Activated T-helper 1 cell treated with anti-CD3 and anti-CD28 coated beads, Interleukin-12 subunit alpha, Interleukin-12 subunit beta, Interleukin-2, Interleukin-4 antibody, amounts not matched to agents 30 ng/mL and 10 ng/mL and 1 ng/mL, durations not matched to agents 14 hours and 24 hours and 36 hours (primary cell): ENCODE data around the gene FAM168A. TPM values are rescaled to one million over a fixed set of nuclear protein-coding genes. Genes with fewer than 3 reads are reported as not detected.
"Not testable (repeated sequence)": the region's sequence is repeated elsewhere in the genome, so short reads cannot be mapped to it uniquely, and the experiment has no call there.

Source experiments
- DNase-seq: peaks from one replicate; pipeline ENCODE4 v3.0.0; 2021; ENCODE audit warnings: low spot score
- H3K27ac Mint-ChIP-seq: one replicate; pipeline ENCODE4 v1.8.0; 2021; ENCODE audit warnings: mild to moderate bottlenecking, mixed read lengths
- H3K27me3 Mint-ChIP-seq: one replicate; pipeline ENCODE4 v1.8.0; 2022; ENCODE audit warnings: mild to moderate bottlenecking, moderate library complexity, mixed read lengths; ENCODE audit not compliant: insufficient read depth
- H3K36me3 Mint-ChIP-seq: one replicate; pipeline ENCODE4 v1.8.0; 2021; ENCODE audit warnings: low read depth, mixed read lengths
- H3K4me1 Mint-ChIP-seq: one replicate; pipeline ENCODE4 v1.8.0; 2021; ENCODE audit warnings: low read depth, mixed read lengths
- H3K4me3 Mint-ChIP-seq: one replicate; pipeline ENCODE4 v1.8.0; 2021; ENCODE audit warnings: mild to moderate bottlenecking, moderate library complexity, mixed read lengths
- H3K9me3 Mint-ChIP-seq: one replicate; pipeline ENCODE4 v1.8.0; 2021; ENCODE audit warnings: mixed read lengths
- intact Hi-C: fragments of 100-400 bp; cut with micrococcal nuclease; formaldehyde crosslinking; loops from one replicate; pipeline ENCODE4 v1.15.1; 2024
- total RNA-seq: library from RNA; stranded (reverse); gene quantifications from 2 replicates; pipeline ENCODE4 v1.2.3, GENCODE V29; 2022

Gene FAM168A
- total RNA-seq, 1 donor from 2014 or later, result 19.4 TPM

DNA sequence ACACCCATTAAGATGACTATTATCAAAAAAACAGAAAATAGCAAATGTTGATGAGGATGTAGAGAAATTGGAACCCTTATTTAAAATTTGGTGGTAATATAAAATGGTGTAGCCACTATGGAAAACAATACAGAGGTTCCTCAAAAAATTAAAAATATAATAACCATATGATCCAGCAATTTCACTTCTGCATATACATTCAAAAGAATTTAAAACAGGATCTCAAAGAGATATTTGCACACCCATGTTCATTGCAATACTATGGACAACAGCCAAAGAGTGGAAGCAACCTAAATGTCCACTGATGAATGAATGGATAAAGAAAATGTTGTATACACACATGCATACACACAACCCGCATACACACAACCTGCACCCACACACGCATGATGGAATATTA lies 102.2 kb downstream of the FAM168A start:
- Mint-ChIP-seq H3K36me3 (no peaks in the 10 kb centered on the region), H3K27ac (no peak overlapping the region), H3K4me1 (no peaks in the 10 kb centered on the region), H3K27me3 (no peaks in the 10 kb centered on the region), H3K9me3 (peaks cover 6% of the 10 kb centered on the region), H3K4me3 (no peak overlapping the region)
- intact Hi-C loops, result no loop called here
- no peak for DNase-seq

DNA sequence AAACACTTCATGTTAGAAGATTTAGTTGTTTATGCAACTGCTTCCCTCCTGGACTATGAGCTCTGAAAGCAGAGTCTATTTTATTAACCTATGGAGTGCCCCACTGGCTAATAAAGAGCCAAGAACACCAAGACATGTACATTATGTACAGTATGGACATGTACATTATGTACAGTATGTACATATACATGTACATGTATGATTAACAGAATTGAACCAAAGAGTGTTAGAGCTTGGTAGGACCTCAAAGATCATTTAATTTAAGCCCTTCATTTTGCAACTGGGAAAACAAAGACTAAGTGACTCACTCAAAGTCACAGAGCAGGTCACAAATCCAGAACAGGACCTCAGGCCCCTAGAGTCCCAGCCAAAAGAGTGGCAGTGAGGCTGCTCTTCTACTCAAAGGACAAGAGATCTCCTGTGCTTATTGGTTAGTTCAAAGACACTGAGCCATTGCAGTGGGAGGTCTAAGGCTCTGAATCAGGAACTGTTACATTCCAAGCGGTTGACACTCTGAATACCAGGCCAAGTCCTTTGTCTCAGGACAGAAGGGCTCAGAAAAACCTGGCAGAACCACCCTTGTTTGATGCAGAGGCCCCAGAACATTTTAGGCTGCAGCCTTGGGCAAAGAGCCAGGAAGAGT lies 103.8 kb downstream of the FAM168A start:
- Mint-ChIP-seq H3K27ac (no peak overlapping the region), H3K4me3 (no peak overlapping the region), H3K36me3 (no peaks in the 10 kb centered on the region), H3K9me3 (peaks cover 6% of the 10 kb centered on the region), H3K27me3 (no peaks in the 10 kb centered on the region), H3K4me1 (no peaks in the 10 kb centered on the region)
- intact Hi-C loops, result no loop called here
- DNase-seq, result no peak

- Mint-ChIP-seq H3K27ac (no peak overlapping the region), H3K4me1 (no peaks in the 10 kb centered on the region), H3K9me3 (peaks cover 7% of the 10 kb centered on the region), H3K36me3 (peaks cover 4% of the 10 kb centered on the region), H3K4me3 (no peak overlapping the region), H3K27me3 (peaks cover 8% of the 10 kb centered on the region)
- intact Hi-C loops, result no loop called here
- no peak for DNase-seq
Measured at GRCh38 chr11:73481626-73482025, 116.3 kb downstream of the FAM168A start.

- Mint-ChIP-seq H3K27me3 (peaks cover 8% of the 10 kb centered on the region), H3K4me3 (no peak overlapping the region), H3K9me3 (peaks cover 8% of the 10 kb centered on the region), H3K4me1 (no peaks in the 10 kb centered on the region), H3K27ac (no peak overlapping the region), H3K36me3 (peaks cover 4% of the 10 kb centered on the region)
- no peak for DNase-seq
- intact Hi-C loops, result no loop called here
Measured at GRCh38 chr11:73480677-73481076, 117.2 kb downstream of the FAM168A start.

GRCh38 chr11:73478737-73479347 lies 119.1 kb downstream of the FAM168A start:
- H3K27me3 Mint-ChIP-seq, result peaks cover 8% of the 10 kb centered on the region
- H3K9me3 Mint-ChIP-seq, result peaks cover 8% of the 10 kb centered on the region
- H3K4me3 Mint-ChIP-seq, result no peak overlapping the region
- H3K36me3 Mint-ChIP-seq, result peaks cover 4% of the 10 kb centered on the region
- no peak for DNase-seq
- no peak overlapping the region for H3K27ac Mint-ChIP-seq
- intact Hi-C loops, result loop anchor here (5.0 kb wide), 1 partner anchor 183 kb away; no protein-coding TSS in a partner anchor
- no peaks in the 10 kb centered on the region for H3K4me1 Mint-ChIP-seq

GRCh38 chr11:73477518-73477917 lies 120.4 kb downstream of the FAM168A start:
- intact Hi-C loops, result loop anchor here (5.0 kb wide), 1 partner anchor 185 kb away; no protein-coding TSS in a partner anchor
- no peak for DNase-seq
- Mint-ChIP-seq H3K4me3 (no peak overlapping the region), H3K4me1 (no peaks in the 10 kb centered on the region), H3K9me3 (peaks cover 8% of the 10 kb centered on the region), H3K27me3 (peaks cover 8% of the 10 kb centered on the region), H3K27ac (no peak overlapping the region), H3K36me3 (peaks cover 4% of the 10 kb centered on the region)

- Mint-ChIP-seq H3K9me3 (peaks cover 8% of the 10 kb centered on the region), H3K4me3 (no peak overlapping the region), H3K27me3 (peaks cover 8% of the 10 kb centered on the region), H3K27ac (no peak overlapping the region), H3K4me1 (no peaks in the 10 kb centered on the region), H3K36me3 (peaks cover 4% of the 10 kb centered on the region)
- intact Hi-C loops, result loop anchor here (5.0 kb wide), 1 partner anchor 187 kb away; no protein-coding TSS in a partner anchor
- no peak for DNase-seq
Measured at GRCh38 chr11:73475549-73476095, 122.3 kb downstream of the FAM168A start.

GRCh38 chr11:73473252-73473651 lies 124.7 kb downstream of the FAM168A start:
- no peak for DNase-seq
- no peaks in the 10 kb centered on the region for H3K4me1 Mint-ChIP-seq
- no peak overlapping the region for H3K4me3 Mint-ChIP-seq
- intact Hi-C loops, result no loop called here
- peaks cover 8% of the 10 kb centered on the region for H3K9me3 Mint-ChIP-seq
- peaks cover 4% of the 10 kb centered on the region for H3K36me3 Mint-ChIP-seq
- H3K27ac Mint-ChIP-seq, result no peak overlapping the region
- H3K27me3 Mint-ChIP-seq, result peaks cover 2% of the 10 kb centered on the region

- H3K4me1 Mint-ChIP-seq, H3K9me3 Mint-ChIP-seq, intact Hi-C loops, H3K36me3 Mint-ChIP-seq, H3K27me3 Mint-ChIP-seq, H3K4me3 Mint-ChIP-seq, H3K27ac Mint-ChIP-seq, DNase-seq: not testable (repeated sequence)
Measured at GRCh38 chr11:73470036-73470612, 127.8 kb downstream of the FAM168A start.

DNA sequence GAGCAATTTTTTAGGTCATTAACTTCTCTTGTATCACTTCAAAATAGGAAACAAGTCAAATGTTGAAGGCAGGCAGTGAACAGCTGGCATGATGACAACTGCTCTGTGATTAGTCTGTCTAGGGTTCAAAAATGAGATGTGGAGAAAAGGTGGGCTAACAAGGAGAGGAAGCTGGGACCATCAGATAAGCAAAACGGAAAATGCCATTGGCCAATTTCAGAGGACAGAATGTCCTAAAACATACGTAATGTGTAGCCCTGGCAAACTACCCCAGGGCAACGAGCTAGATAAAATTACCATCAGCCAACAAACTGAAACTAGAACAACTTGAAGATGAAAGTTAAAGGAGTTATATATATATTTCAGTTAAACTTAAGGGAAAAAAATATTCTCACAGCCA lies 128.5 kb downstream of the FAM168A start:
- Mint-ChIP-seq H3K9me3 (no peaks in the 10 kb centered on the region), H3K36me3 (peaks cover 1% of the 10 kb centered on the region), H3K27ac (no peak overlapping the region), H3K27me3 (no peaks in the 10 kb centered on the region), H3K4me3 (no peak overlapping the region), H3K4me1 (no peaks in the 10 kb centered on the region)
- DNase-seq, result no peak
- intact Hi-C loops, result no loop called here

DNA sequence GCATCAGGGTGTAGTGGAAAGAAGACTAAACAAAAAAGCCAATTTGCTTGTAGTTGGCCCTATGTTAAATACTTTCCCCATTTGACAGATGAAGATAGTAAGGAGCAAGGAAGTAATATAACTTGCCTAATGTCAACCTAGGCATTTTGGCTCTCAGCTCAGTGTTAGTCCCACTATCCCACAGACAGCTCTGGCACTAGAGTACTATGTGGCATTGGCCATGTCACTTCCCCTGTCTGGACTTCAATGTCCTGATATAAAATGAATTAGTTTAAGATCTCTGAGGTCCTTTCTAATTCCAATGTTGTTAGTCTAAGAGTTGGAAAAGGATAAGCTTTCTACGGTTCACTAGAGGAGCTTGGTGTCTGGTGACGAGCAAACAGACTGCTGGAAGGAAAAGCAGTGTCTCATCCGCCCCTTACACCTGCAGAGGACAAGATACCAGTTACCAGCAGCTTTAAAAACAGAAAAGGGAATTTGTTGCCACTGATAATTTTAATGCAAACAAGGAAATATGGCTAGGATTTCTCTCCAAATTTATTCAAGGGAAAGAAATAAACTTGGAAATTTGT lies 129.2 kb downstream of the FAM168A start:
- H3K4me1 Mint-ChIP-seq, result no peaks in the 10 kb centered on the region
- H3K9me3 Mint-ChIP-seq, result no peaks in the 10 kb centered on the region
- no peak overlapping the region for H3K4me3 Mint-ChIP-seq
- peaks cover 1% of the 10 kb centered on the region for H3K36me3 Mint-ChIP-seq
- no peak for DNase-seq
- H3K27me3 Mint-ChIP-seq, result no peaks in the 10 kb centered on the region
- intact Hi-C loops, result no loop called here
- H3K27ac Mint-ChIP-seq, result no peak overlapping the region

- H3K9me3 Mint-ChIP-seq, result no peaks in the 10 kb centered on the region
- no peak overlapping the region for H3K4me3 Mint-ChIP-seq
- H3K4me1 Mint-ChIP-seq, result no peaks in the 10 kb centered on the region
- H3K36me3 Mint-ChIP-seq, result peaks cover 3% of the 10 kb centered on the region
- intact Hi-C loops, result no loop called here
- no peak overlapping the region for H3K27ac Mint-ChIP-seq
- DNase-seq, result no peak
- H3K27me3 Mint-ChIP-seq, result no peaks in the 10 kb centered on the region
Measured at GRCh38 chr11:73467505-73467904, 130.4 kb downstream of the FAM168A start.

DNA sequence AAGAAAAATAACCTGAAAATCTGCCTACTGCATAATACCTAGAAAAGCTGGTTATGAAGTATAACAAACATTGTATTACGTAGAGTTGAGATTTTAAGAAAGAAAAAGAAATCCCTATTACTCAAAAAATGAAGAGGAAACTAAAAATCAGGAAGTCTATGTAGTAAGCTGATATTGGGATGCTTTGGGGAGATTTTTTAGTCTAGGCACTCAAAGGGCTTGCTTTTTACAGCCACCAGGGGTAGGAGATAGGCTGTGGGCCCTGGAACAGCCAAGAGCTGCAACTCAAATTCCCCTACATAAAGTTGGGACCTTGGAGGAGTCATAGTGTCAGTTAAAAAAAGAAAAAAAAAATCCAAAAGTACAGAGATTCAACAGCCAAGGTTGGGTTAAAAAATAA lies 131.3 kb downstream of the FAM168A start:
- Mint-ChIP-seq H3K4me3 (no peak overlapping the region), H3K9me3 (no peaks in the 10 kb centered on the region), H3K36me3 (peaks cover 3% of the 10 kb centered on the region), H3K27ac (no peak overlapping the region), H3K4me1 (no peaks in the 10 kb centered on the region), H3K27me3 (no peaks in the 10 kb centered on the region)
- intact Hi-C loops, result no loop called here
- no peak for DNase-seq
